NT2/D1 (cell line): ENCODE data around the gene DCDC2C.
A peak's percentile ranks its signal among the peaks of the same experiment; 100 is the strongest.

ENCODE experiments used
- DNase-seq: peaks from one replicate; pipeline ENCODE4 v3.0.0-alpha.2; 2011; ENCODE audit warnings: low read depth, low spot score
- H3K27me3 ChIP-seq: 2 replicates; pipeline ENCODE4 v1.6.0; 2011; ENCODE audit warnings: mild to moderate bottlenecking; ENCODE audit not compliant: insufficient read length, insufficient read depth
- H3K36me3 ChIP-seq: 2 replicates; pipeline ENCODE4 v1.6.1; 2011; ENCODE audit warnings: mild to moderate bottlenecking, low read length, mixed read lengths; ENCODE audit not compliant: insufficient read depth, insufficient read length
- H3K4me1 ChIP-seq: 2 replicates; pipeline ENCODE4 v1.5.1; 2011; ENCODE audit not compliant: insufficient read depth, insufficient read length
- H3K4me3 ChIP-seq: 2 replicates; pipeline ENCODE4 v1.5.1; 2011; ENCODE audit warnings: low read depth; ENCODE audit not compliant: insufficient read length
- H3K9ac ChIP-seq: 2 replicates; pipeline ENCODE4 v1.6.0; 2011; ENCODE audit warnings: low read depth; ENCODE audit not compliant: insufficient read length
- H3K9me3 ChIP-seq: 2 replicates; pipeline ENCODE4 v1.5.1; 2011; ENCODE audit warnings: mild to moderate bottlenecking, low read length; ENCODE audit not compliant: insufficient read depth
- SUZ12 ChIP-seq: IDR thresholded peaks from 2 replicates; pipeline ENCODE4 v1.6.1; 2011; ENCODE audit not compliant: insufficient read length, insufficient read depth; ENCODE audit errors: extremely low read depth
- YY1 ChIP-seq: IDR thresholded peaks from 2 replicates; pipeline ENCODE4 v1.6.1; 2011; ENCODE audit not compliant: insufficient read length, insufficient read depth
- ZNF274 ChIP-seq: IDR thresholded peaks from 2 replicates; pipeline ENCODE4 v1.6.1; 2011; ENCODE audit warnings: mild to moderate bottlenecking, low read depth, low read length

DCDC2C gene, protein sequence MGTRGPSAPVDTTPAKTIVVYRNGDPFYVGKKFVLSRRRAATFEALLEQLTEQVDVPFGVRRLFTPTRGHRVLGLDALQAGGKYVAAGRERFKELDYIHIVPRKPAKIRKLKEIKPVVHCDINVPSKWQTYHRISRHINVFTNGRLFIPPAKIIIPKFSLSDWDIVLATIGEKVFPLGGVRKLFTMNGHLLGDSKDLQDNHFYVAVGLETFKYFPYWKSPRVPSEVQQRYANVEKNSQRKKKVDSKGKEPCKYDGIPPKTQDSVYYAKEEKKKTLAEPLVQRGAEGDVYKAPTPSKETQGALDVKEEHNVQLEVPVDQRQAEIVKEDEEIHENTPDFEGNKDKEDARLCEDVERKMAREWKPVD

DNA sequence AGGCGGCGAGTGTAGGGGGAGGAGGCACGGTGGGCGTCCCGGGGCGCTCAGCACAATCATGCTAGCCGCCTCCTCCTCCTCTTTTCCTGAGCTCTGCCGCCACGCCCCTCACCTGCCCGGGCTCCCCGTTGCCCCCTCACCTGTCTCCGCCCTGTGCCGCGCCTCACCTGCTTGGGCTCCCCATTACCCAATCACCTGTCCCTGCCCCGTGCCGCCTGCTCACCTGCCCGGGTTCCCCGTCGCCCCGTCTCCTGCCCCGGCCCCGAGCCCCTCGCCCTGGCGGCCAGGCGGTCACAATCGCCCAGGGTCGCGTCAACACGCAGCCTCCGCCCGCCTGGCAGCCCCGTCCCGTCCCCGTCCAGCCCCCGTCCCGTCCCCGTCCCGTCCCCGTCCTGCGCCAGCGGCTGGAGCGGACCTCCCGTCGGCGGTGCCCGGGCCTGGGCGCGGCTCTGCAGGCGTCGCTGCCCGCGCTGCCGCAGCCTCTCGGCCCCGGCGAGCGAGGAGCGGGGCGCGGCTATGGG, at the start of gene DCDC2C:
Gene DCDC2C, plus strand, starts transcription at position 340 of the 521 bp plus-strand sequence. Its CDS starts 177 bp downstream, at position 517.
- Histone ChIP-seq H3K4me1 (no peaks in the 10 kb centered on the region), H3K4me3 (peak within 1 kb of the TSS; percentile 45), H3K27me3 (peaks cover 37% of the 10 kb centered on the region), H3K9ac (no peak within 1 kb of the TSS), H3K9me3 (no peaks in the 10 kb centered on the region), H3K36me3 (no peaks in the 10 kb centered on the region)
- no peak for DNase-seq
- TF ChIP-seq YY1 (no peak), ZNF274 (no peak), SUZ12 (no peak)

DNA sequence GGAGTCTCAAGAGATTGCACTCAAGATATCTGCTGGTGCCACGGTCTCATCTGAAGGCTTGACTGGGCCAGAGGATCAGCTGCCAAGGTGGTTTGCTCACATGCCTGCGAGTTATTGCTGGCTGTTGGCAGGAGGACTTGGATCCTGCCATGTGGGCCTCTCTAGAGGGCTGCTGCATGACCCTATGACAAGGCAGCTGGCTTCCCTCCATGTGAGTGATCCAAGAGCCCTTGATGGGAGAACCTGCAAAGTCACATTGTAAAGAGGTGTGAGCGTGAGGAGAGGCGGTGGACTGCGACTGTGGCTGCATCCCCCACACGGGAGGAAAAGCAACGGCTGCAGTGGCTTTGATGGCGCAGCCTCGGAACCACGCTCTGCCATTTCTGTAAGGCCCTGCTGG, 49.4 kb upstream of the DCDC2C start:
- H3K27me3 ChIP-seq, result peaks cover 4% of the 10 kb centered on the region
- H3K9me3 ChIP-seq, result no peaks in the 10 kb centered on the region
- peaks cover 12% of the 10 kb centered on the region for H3K4me1 ChIP-seq
- no peak overlapping the region for H3K4me3 ChIP-seq
- no peaks in the 10 kb centered on the region for H3K36me3 ChIP-seq
- DNase-seq, result no peak
- TF ChIP-seq ZNF274 (no peak), SUZ12 (no peak), YY1 (no peak)
- H3K9ac ChIP-seq, result no peak overlapping the region

DNA sequence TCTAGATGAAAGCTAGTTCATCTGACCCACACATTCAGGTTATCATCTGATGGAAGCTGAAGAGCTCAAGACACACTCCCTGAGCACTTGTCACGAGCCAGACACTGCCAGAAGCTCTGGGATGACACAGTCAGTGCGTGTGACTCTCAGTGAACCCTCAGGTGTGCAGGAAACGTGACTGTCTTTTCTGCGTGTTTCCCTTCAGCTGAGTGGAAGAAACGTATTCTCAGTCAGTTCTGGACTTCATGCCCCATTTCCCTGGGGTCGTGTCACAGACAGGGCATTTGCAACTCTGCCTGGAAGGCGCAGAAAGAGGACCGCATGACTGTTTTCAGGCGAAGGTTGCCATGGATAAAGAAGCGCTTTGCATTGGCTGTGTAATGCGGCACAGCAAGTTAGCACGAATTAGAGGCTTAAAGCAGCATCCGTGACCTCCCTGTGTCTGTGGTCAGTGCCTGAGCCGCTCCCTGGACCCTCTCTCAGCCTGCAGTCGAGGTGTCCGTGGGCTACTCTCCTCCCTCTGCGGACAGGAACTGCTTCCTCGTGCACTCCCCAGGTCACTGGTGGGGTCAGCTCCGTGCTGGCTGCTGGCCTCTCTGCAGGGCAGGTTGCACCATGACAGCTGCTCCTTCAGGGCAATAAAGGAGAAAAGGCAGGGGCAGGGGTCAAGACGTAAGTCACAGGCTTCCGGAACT, 48.7 kb upstream of the DCDC2C start:
- TF ChIP-seq ZNF274 (no peak), SUZ12 (no peak), YY1 (no peak)
- no peak for DNase-seq
- H3K27me3 ChIP-seq, result peaks cover 1% of the 10 kb centered on the region
- no peaks in the 10 kb centered on the region for H3K36me3 ChIP-seq
- H3K4me1 ChIP-seq, result peaks cover 19% of the 10 kb centered on the region
- H3K9me3 ChIP-seq, result no peaks in the 10 kb centered on the region
- no peak overlapping the region for H3K4me3 ChIP-seq
- H3K9ac ChIP-seq, result no peak overlapping the region

DNA sequence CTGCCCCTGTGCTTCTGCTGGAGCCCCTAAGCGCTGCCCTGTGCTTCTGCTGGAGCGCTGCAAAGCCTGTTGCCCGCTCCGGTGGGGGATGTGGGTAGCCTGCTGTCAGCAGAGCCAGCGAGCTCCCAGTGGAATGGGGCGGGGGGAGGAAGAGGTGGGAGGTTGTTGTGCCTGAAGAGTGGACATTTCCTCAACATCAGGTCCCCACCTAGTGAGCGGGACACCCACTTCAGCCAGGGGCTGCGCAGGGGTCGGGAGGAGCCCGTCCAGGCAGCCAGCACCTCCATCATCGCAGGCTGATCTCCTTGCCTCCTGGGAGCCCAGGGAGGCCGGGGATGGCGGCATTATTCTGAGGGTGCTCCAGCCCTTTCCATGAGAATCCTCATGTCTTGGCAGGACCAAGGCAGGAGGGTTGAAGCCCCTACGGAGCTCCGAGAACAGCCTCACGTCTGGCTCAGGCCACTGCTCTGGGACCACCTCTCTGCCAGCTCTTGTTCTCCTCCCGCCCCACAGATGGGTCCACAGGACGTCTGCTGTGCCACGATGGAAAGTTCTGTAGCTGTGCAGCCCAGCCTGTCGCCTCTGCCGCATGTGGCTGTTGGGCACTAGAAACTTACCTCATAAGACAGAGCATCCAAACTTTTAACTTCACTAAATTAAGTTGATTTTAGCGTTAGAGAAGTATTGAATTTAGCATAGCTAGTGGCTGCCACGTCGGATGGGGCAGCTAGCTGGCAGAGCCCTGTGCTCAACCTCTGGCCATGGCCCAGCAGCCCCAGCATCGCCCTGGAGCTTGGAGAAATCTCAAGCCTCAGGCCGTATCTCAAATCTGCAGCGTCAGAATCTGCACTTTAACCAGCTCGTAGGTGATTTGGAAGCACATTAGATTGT, 47.3 kb upstream of the DCDC2C start:
- DNase-seq, result no peak
- no peak for TF ChIP-seq YY1
- no peak for TF ChIP-seq SUZ12
- no peak for TF ChIP-seq ZNF274
- H3K4me3 ChIP-seq, result no peak overlapping the region
- H3K36me3 ChIP-seq, result no peaks in the 10 kb centered on the region
- no peaks in the 10 kb centered on the region for H3K9me3 ChIP-seq
- no peaks in the 10 kb centered on the region for H3K27me3 ChIP-seq
- H3K4me1 ChIP-seq, result peaks cover 21% of the 10 kb centered on the region
- H3K9ac ChIP-seq, result no peak overlapping the region

DNA sequence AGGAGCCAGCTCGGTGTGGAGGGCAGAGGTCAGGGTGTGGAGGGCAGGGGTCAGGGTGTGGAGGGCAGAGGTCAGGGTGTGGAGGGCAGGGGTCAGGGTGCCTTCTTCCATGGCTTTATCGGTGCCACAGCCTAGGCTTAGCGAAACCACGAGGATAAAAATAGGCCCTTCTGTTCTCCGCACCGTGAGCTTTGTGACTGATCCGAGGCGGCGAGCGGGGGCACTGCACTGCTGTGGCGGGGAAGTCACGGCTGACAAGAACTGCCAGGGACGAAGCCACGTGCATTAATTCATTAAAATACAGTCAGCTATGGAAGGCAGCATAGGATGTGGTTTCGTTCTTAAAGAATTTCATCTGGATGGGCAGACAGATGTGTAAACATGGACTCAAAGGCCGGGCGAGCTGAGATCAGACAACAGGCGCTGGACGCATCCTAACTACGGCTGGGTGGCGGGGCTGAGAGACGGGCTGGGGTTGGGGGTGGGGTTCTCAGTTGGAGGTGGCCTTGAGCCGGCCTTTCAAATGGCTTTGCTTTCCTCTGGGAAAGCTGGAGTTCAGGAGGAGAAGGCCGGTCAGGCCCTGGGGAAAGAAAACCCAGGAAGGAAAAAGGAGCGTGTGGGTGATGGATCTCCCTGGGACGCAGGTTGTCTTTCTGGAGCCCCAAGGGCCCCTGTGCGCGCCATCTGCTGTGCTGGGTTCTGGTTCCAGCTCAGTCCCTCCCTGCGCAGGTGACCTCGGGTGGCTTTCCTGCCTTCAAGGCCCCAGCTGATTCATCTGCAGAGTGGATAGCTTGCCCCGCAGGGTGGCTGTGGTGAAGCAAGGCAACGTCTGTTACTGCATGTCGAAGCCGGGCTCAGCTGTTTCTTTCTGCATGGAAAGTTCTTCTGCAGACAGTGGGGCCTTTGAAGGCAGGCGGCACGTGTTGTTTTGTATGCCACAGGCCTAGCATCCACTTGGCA, 46.3 kb upstream of the DCDC2C start:
- H3K9ac ChIP-seq, result peak overlapping the region; percentile 32

DNA sequence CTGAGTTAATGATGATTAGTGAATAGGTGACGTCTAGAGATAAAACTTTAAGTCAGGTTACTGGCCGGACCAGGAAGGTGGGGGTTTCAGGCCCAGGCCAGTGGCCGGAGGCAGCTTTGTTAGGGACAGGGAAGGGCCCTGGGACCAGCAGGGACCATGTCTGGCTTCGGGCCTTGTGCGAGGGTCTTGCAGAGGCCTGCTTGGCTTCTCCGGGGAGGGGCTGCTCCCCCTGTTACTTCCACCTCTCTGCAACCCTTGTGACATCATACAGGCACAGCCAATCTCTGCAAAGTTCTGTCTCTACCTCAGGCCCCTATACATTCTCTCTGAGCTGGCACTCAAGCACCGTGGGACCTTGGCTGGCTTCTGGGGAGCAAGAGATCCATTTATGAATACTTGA, 45.5 kb upstream of the DCDC2C start, which contains the start of gene ALLC:
Gene ALLC, plus strand, starts transcription at position 320 of the 400 bp plus-strand sequence. CDS start 12,958 bp downstream, outside the sequence.
- H3K4me1 ChIP-seq, result peaks cover 21% of the 10 kb centered on the region

More for the DNA sequence above, 46.3 kb upstream of the DCDC2C start:
- Histone ChIP-seq H3K36me3 (no peaks in the 10 kb centered on the region), H3K4me1 (peaks cover 21% of the 10 kb centered on the region), H3K4me3 (no peak overlapping the region), H3K9me3 (no peaks in the 10 kb centered on the region), H3K27me3 (no peaks in the 10 kb centered on the region)
- no peak for DNase-seq
- TF ChIP-seq ZNF274 (no peak), YY1 (no peak), SUZ12 (no peak)

More for the DNA sequence above, 45.5 kb upstream of the DCDC2C start, which contains the start of gene ALLC:
- Histone ChIP-seq H3K9ac (peak within 1 kb of the TSS; percentile 32), H3K36me3 (no peaks in the 10 kb centered on the region), H3K4me3 (no peak within 1 kb of the TSS), H3K9me3 (no peaks in the 10 kb centered on the region), H3K27me3 (no peaks in the 10 kb centered on the region)
- TF ChIP-seq YY1 (no peak), SUZ12 (no peak), ZNF274 (no peak)
- no peak for DNase-seq
